HCT116 (cell line): Measurements from ENCODE around the gene CASQ1. TPM values are rescaled to one million over a fixed set of nuclear protein-coding genes. Genes with fewer than 3 reads are reported as not detected.

Source experiments
- ATAC-seq: fragments of 200-7000 bp; cut with Tn5 transposase; 2 replicates; pipeline ENCODE4 v1.9.1; 2020; ENCODE audit warnings: mild to moderate bottlenecking, moderate library complexity
- BruUV-seq: library from RNA; stranded (reverse); fragments of 400-500 nt; replicated peaks from 2 replicates; lab custom pipeline; 2021; lab: Mats Ljungman, UMichigan
- CTCF ChIA-PET: fragments of 300-600 bp; sonication (Branson Sonifier 250); formaldehyde crosslinking; loops from one replicate; lab custom pipeline; 2021; ENCODE audit warnings: antibody characterized with exemption; lab: Charles Lee
- POLR2A ChIA-PET: fragments of 300-600, 350-600 bp; sonication (Branson Sonifier 250); formaldehyde crosslinking; loops from one replicate; lab custom pipeline; 2021; ENCODE audit warnings: antibody characterized with exemption; lab: Charles Lee
- RAD21 ChIA-PET, 2 experiments: fragments of 300-600 bp; sonication (Branson Sonifier 250); formaldehyde crosslinking; loops; one replicate each; lab custom pipeline; 2023; ENCODE audit warnings: low total read pairs in 2 of 2; ENCODE audit not compliant: uncharacterized antibody in 2 of 2, unreplicated experiment in 2 of 2, low non-redundant PET in 1 of 2; lab: Charles Lee
- DNase-seq: peaks from one replicate; pipeline ENCODE4 v3.0.0-alpha.2; 2010; ENCODE audit warnings: low read depth, low spot score
- H2AFZ ChIP-seq: fragments of 200-600 bp; shearing (Covaris generic), sonication (generic); 2 replicates; pipeline ENCODE4 v1.6.1; 2017; ENCODE audit warnings: low read depth, mixed run types, mixed read lengths, antibody characterized with exemption, low read length; ENCODE audit not compliant: poor library complexity, severe bottlenecking
- H3K27ac ChIP-seq: 2 replicates; pipeline ENCODE4 v1.5.1; 2012; ENCODE audit warnings: low read depth, low read length
- H3K27me3 ChIP-seq: fragments of 200-600 bp; sonication (generic); 2 replicates; pipeline ENCODE4 v1.6.1; 2016; ENCODE audit warnings: mixed run types, low read length, mixed read lengths; ENCODE audit not compliant: insufficient read depth
- H3K36me3 ChIP-seq, 2 experiments: fragments of 200-500 bp in 1 of 2; fragments of 200-600 bp in 1 of 2; sonication (Bioruptor generic) in 1 of 2; sonication (generic) in 1 of 2; 2 replicates each; pipeline versions ENCODE4 v1.5.1 to v1.6.1; 2014 to 2016; ENCODE audit warnings: low read length in 2 of 2, inconsistent platforms in 1 of 2, mixed read lengths in 1 of 2, mixed run types in 1 of 2; ENCODE audit not compliant: insufficient read depth in 2 of 2, control insufficient read depth in 1 of 2
- H3K4me1 ChIP-seq, 2 experiments: fragments of 200-600 bp in 1 of 2; sonication (generic) in 1 of 2; 2 replicates each; pipeline versions ENCODE4 v1.5.1 to v1.6.1; 2012 to 2017; ENCODE audit warnings: low read length in 2 of 2, inconsistent platforms in 1 of 2, mild to moderate bottlenecking in 1 of 2, mixed read lengths in 1 of 2, mixed run types in 1 of 2, moderate library complexity in 1 of 2; ENCODE audit not compliant: insufficient read depth in 2 of 2, control insufficient read depth in 1 of 2
- H3K4me2 ChIP-seq: fragments of 200-600 bp; sonication (generic); 2 replicates; pipeline ENCODE4 v1.6.1; 2017; ENCODE audit warnings: mixed run types, low read length, mixed read lengths
- H3K4me3 ChIP-seq, 2 experiments: fragments of 200-600 bp in 1 of 2; sonication (generic) in 1 of 2; replicated peaks in 1 of 2; 2 replicates each; pipeline ENCODE4 v1.5.1; 2011 to 2016; ENCODE audit warnings: low read length in 2 of 2, control low read depth in 1 of 2, low read depth in 1 of 2, mild to moderate bottlenecking in 1 of 2, mixed read lengths in 1 of 2, mixed run types in 1 of 2
- H3K79me2 ChIP-seq: fragments of 200-600 bp; sonication (generic); 2 replicates; pipeline ENCODE4 v1.6.1; 2017; ENCODE audit warnings: mild to moderate bottlenecking, mixed run types, low read length, moderate library complexity, mixed read lengths; ENCODE audit not compliant: insufficient read depth
- H3K9ac ChIP-seq: fragments of 200-600 bp; sonication (generic); 2 replicates; pipeline ENCODE4 v1.6.1; 2016; ENCODE audit warnings: low read length, mixed read lengths
- H3K9me2 ChIP-seq: fragments of 200-600 bp; sonication (generic), shearing (Covaris generic); 2 replicates; pipeline ENCODE4 v1.6.1; 2017; ENCODE audit warnings: mixed run types, mild to moderate bottlenecking, moderate library complexity; ENCODE audit not compliant: insufficient read depth
- H3K9me3 ChIP-seq, 2 experiments: fragments of 200-500 bp in 1 of 2; fragments of 200-600 bp in 1 of 2; sonication (Bioruptor generic) in 1 of 2; sonication (generic) in 1 of 2; 2 replicates each; pipeline ENCODE4 v1.6.1; 2014 to 2017; ENCODE audit warnings: low read length in 2 of 2, mixed read lengths in 2 of 2, inconsistent platforms in 1 of 2, low read depth in 1 of 2, mild to moderate bottlenecking in 1 of 2, mixed run types in 1 of 2, moderate library complexity in 1 of 2; ENCODE audit not compliant: control insufficient read depth in 1 of 2, insufficient read depth in 1 of 2
- H4K20me1 ChIP-seq: fragments of 200-600 bp; sonication (generic), shearing (Covaris generic); 2 replicates; pipeline ENCODE4 v1.6.1; 2017; ENCODE audit warnings: mixed run types, mild to moderate bottlenecking, moderate library complexity; ENCODE audit not compliant: insufficient read depth
- CBX3 ChIP-seq: IDR thresholded peaks from 2 replicates; pipeline ENCODE4 v1.6.1; 2012; ENCODE audit warnings: low read depth
- CEBPB ChIP-seq: IDR thresholded peaks from 2 replicates; pipeline ENCODE4 v1.6.1; 2012; ENCODE audit warnings: low read depth
- EGR1 ChIP-seq: IDR thresholded peaks from 2 replicates; pipeline ENCODE4 v1.6.1; 2012; ENCODE audit warnings: low read depth
- ELF1 ChIP-seq: IDR thresholded peaks from 2 replicates; pipeline ENCODE4 v1.6.1; 2012; ENCODE audit warnings: low read depth, borderline replicate concordance
- EZH2 ChIP-seq: fragments of 200-600 bp; sonication (generic); IDR thresholded peaks from 2 replicates; pipeline ENCODE4 v1.6.1; 2017; ENCODE audit warnings: antibody characterized with exemption, mixed run types
- EZH2phosphoT487 ChIP-seq: fragments of 200-600 bp; IDR thresholded peaks from 2 replicates; pipeline ENCODE4 v1.6.1; 2018; ENCODE audit warnings: antibody characterized with exemption, borderline replicate concordance
- FOSL1 ChIP-seq: IDR thresholded peaks from 2 replicates; pipeline ENCODE4 v1.6.1; 2012; ENCODE audit warnings: low read depth
- JUND ChIP-seq: IDR thresholded peaks from 2 replicates; pipeline ENCODE4 v1.6.1; 2012
- POLR2AphosphoS5 ChIP-seq: IDR thresholded peaks from 2 replicates; pipeline ENCODE4 v1.6.1; 2011; ENCODE audit warnings: mild to moderate bottlenecking, low read depth, low read length, moderate library complexity
- RAD21 ChIP-seq: IDR thresholded peaks from 2 replicates; pipeline ENCODE4 v1.6.1; 2012; ENCODE audit warnings: low read depth, mild to moderate bottlenecking
- SRF ChIP-seq: IDR thresholded peaks from 2 replicates; pipeline ENCODE4 v1.6.1; 2012; ENCODE audit warnings: low read depth
- TCF7L2 ChIP-seq: IDR thresholded peaks from 2 replicates; pipeline ENCODE4 v1.7.0; 2011; ENCODE audit warnings: borderline replicate concordance, inconsistent platforms; ENCODE audit not compliant: insufficient read depth, insufficient read length; ENCODE audit errors: extremely low read depth
- ZFX ChIP-seq: fragments of 450-650 bp; IDR thresholded peaks from 2 replicates; pipeline ENCODE4 v1.6.1; 2017
- ZNF274 ChIP-seq: fragments of 200-500 bp; sonication (Bioruptor generic); IDR thresholded peaks from 2 replicates; pipeline ENCODE4 v1.6.1; 2014; ENCODE audit warnings: mild to moderate bottlenecking, low read depth, low read length, inconsistent platforms
- intact Hi-C: fragments of 100-400 bp; cut with micrococcal nuclease; formaldehyde crosslinking; loops from 2 replicates; pipeline ENCODE4 v1.10.0; 2022
- total RNA-seq: library from RNA; stranded (reverse); gene quantifications from one replicate; pipeline ENCODE4 v1.2.1, GENCODE V29; 2021; ENCODE audit not compliant: unreplicated experiment
- TF ChIP-seq, protein P1 (sequence below): IDR thresholded peaks from 2 replicates; pipeline ENCODE4 v1.6.1; 2012; ENCODE audit warnings: low read depth
- TF ChIP-seq, protein P2 (sequence below): IDR thresholded peaks from 2 replicates; pipeline ENCODE4 v1.6.1; 2011; ENCODE audit warnings: mild to moderate bottlenecking, low read length, moderate library complexity; ENCODE audit not compliant: insufficient replicate concordance; ENCODE audit errors: extremely low read depth
- TF ChIP-seq, protein P3 (sequence below): IDR thresholded peaks from 2 replicates; pipeline ENCODE4 v1.6.1; 2012
- TF ChIP-seq, protein P4 (sequence below): IDR thresholded peaks from 2 replicates; pipeline ENCODE4 v1.6.1; 2012
- TF ChIP-seq, protein P5 (sequence below), 3 experiments: fragments of 200-600 bp in 1 of 3; sonication (generic) in 1 of 3; IDR thresholded peaks in 2 of 3; conservative IDR thresholded peaks in 1 of 3; 2 replicates each; pipeline ENCODE4 v1.5.1; 2012 to 2017; ENCODE audit warnings: low read depth in 2 of 3, low read length in 2 of 3, antibody characterized with exemption in 1 of 3, borderline replicate concordance in 1 of 3, control low read depth in 1 of 3, mild to moderate bottlenecking in 1 of 3, mixed read lengths in 1 of 3, mixed run types in 1 of 3, moderate library complexity in 1 of 3; ENCODE audit not compliant: insufficient read depth in 1 of 3

Gene CASQ1
- total RNA-seq, 1 experiment from 2014 or later: not detected

DNA sequence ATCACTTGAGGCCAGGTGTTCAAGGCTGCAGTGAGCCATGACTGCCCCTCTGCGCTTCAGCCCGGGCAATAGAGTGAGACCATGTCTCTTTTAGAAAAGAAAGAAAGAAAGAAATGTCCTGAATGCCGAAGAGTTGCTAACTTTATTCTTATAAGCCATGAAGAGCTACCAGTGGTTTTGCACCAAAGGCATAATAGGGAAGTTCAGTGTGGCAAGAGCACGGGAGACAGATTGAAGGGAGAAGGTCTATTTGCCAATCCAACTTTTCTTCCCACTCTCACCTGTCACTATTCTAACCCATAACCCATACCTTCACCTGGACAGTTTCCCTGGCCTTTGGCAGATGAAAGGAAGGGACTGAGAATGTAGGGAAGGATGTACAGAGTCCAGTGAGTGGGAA is 10.4 kb downstream of the CASQ1 start:
- no TSS peak for BruUV-seq
- intact Hi-C loops: no loop called here
- ChIA-PET RAD21 (no interaction called here), CTCF (interaction anchor here (2.1 kb wide), 1 partner anchor 7 kb away, joined by 13 read pairs; no protein-coding TSS in a partner anchor), POLR2A (no interaction called here)
- H3K9me2 ChIP-seq: no peaks in the 10 kb centered on the region
- no peak for DNase-seq
- no peak overlapping the region for H3K4me3 ChIP-seq
- no peak overlapping the region for H3K27ac ChIP-seq
- no peak overlapping the region for H3K4me2 ChIP-seq
- H3K36me3 ChIP-seq: no peaks in the 10 kb centered on the region
- peaks cover 6 to 8% of the 10 kb centered on the region in 2 experiments; a peak in 2 of 4 replicates for H3K4me1 ChIP-seq
- ATAC-seq: no peak
- no peaks in the 10 kb centered on the region for H3K9me3 ChIP-seq
- H3K9ac ChIP-seq: no peak overlapping the region
- H3K79me2 ChIP-seq: peaks cover 6% of the 10 kb centered on the region; the same call in 1 of the 2 replicates
- H2AFZ ChIP-seq: no peak overlapping the region
- TF ChIP-seq, protein P1, sequence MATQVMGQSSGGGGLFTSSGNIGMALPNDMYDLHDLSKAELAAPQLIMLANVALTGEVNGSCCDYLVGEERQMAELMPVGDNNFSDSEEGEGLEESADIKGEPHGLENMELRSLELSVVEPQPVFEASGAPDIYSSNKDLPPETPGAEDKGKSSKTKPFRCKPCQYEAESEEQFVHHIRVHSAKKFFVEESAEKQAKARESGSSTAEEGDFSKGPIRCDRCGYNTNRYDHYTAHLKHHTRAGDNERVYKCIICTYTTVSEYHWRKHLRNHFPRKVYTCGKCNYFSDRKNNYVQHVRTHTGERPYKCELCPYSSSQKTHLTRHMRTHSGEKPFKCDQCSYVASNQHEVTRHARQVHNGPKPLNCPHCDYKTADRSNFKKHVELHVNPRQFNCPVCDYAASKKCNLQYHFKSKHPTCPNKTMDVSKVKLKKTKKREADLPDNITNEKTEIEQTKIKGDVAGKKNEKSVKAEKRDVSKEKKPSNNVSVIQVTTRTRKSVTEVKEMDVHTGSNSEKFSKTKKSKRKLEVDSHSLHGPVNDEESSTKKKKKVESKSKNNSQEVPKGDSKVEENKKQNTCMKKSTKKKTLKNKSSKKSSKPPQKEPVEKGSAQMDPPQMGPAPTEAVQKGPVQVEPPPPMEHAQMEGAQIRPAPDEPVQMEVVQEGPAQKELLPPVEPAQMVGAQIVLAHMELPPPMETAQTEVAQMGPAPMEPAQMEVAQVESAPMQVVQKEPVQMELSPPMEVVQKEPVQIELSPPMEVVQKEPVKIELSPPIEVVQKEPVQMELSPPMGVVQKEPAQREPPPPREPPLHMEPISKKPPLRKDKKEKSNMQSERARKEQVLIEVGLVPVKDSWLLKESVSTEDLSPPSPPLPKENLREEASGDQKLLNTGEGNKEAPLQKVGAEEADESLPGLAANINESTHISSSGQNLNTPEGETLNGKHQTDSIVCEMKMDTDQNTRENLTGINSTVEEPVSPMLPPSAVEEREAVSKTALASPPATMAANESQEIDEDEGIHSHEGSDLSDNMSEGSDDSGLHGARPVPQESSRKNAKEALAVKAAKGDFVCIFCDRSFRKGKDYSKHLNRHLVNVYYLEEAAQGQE: no peak
- no peak for TF ChIP-seq CEBPB
- TF ChIP-seq ZNF274: no peak
- no peak for TF ChIP-seq POLR2AphosphoS5
- no peak for TF ChIP-seq EZH2phosphoT487
- TF ChIP-seq, protein P2, sequence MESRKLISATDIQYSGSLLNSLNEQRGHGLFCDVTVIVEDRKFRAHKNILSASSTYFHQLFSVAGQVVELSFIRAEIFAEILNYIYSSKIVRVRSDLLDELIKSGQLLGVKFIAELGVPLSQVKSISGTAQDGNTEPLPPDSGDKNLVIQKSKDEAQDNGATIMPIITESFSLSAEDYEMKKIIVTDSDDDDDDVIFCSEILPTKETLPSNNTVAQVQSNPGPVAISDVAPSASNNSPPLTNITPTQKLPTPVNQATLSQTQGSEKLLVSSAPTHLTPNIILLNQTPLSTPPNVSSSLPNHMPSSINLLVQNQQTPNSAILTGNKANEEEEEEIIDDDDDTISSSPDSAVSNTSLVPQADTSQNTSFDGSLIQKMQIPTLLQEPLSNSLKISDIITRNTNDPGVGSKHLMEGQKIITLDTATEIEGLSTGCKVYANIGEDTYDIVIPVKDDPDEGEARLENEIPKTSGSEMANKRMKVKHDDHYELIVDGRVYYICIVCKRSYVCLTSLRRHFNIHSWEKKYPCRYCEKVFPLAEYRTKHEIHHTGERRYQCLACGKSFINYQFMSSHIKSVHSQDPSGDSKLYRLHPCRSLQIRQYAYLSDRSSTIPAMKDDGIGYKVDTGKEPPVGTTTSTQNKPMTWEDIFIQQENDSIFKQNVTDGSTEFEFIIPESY: no peak
- no peak for TF ChIP-seq RAD21
- TF ChIP-seq CBX3: no peak
- TF ChIP-seq SRF: no peak
- TF ChIP-seq ELF1: no peak
- no peak for TF ChIP-seq TCF7L2
- TF ChIP-seq EZH2: no peak
- TF ChIP-seq, protein P3, sequence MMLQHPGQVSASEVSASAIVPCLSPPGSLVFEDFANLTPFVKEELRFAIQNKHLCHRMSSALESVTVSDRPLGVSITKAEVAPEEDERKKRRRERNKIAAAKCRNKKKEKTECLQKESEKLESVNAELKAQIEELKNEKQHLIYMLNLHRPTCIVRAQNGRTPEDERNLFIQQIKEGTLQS: no peak
- TF ChIP-seq, protein P4, sequence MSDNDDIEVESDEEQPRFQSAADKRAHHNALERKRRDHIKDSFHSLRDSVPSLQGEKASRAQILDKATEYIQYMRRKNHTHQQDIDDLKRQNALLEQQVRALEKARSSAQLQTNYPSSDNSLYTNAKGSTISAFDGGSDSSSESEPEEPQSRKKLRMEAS: no peak
- TF ChIP-seq FOSL1: no peak
- TF ChIP-seq EGR1: no peak
- TF ChIP-seq, protein P5, sequence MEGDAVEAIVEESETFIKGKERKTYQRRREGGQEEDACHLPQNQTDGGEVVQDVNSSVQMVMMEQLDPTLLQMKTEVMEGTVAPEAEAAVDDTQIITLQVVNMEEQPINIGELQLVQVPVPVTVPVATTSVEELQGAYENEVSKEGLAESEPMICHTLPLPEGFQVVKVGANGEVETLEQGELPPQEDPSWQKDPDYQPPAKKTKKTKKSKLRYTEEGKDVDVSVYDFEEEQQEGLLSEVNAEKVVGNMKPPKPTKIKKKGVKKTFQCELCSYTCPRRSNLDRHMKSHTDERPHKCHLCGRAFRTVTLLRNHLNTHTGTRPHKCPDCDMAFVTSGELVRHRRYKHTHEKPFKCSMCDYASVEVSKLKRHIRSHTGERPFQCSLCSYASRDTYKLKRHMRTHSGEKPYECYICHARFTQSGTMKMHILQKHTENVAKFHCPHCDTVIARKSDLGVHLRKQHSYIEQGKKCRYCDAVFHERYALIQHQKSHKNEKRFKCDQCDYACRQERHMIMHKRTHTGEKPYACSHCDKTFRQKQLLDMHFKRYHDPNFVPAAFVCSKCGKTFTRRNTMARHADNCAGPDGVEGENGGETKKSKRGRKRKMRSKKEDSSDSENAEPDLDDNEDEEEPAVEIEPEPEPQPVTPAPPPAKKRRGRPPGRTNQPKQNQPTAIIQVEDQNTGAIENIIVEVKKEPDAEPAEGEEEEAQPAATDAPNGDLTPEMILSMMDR (IDR thresholded peaks at IDR 0.05 in 2 of 3, conservative IDR thresholded peaks at IDR 0.05 in 1 of 3; ENCODE audit: borderline replicate concordance in 1 of 3, insufficient read depth in 1 of 3, low read depth in 2 of 3, low read length in 2 of 3): no peak
- no peak for TF ChIP-seq JUND
- no peak for TF ChIP-seq ZFX
- H4K20me1 ChIP-seq: no peaks in the 10 kb centered on the region
- no peaks in the 10 kb centered on the region for H3K27me3 ChIP-seq
